Nucleus accumbens (tissue), 56 donors: Measurements from ENCODE around the gene ACTG2.
"Not testable (repeated sequence)": the region's sequence is repeated elsewhere in the genome, so short reads cannot be mapped to it uniquely, and the experiment has no call there.

ENCODE experiments used
- DNase-seq, 56 donors: peaks; one replicate each; lab custom pipeline; 2025; lab: John Stamatoyannopoulos, UW

The ACTG2 gene

GRCh38 chr2:73931531-73932500, 39.0 kb downstream of the ACTG2 start:
- peak in 18 of 56 donors; percentile 8 to 55 (median 31) for DNase-seq

DNA sequence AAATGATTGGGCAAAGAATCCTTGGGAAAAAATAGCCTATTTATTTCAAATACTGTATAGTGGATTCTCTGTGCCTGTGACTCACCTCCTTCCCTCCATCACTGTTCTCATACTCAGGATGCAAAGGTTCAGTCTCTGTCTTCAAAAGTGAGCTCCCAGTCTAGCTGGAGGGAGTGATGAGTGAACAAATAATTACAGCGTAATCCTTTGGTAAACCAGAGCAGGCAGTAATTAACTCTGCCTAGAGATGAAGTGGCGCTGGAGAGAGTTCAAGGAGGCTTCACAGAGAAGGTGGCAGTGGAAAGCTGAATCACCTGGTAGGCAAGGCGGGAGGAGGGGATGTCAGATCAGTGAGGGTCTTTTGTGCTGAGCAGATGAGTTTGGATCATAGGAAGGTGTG, 40.4 kb downstream of the ACTG2 start:
- DNase-seq, result peak in 9 of 56 donors; percentile 8 to 51 (median 19)

GRCh38 chr2:73935641-73936040, 42.8 kb downstream of the ACTG2 start:
- DNase-seq, result no peak

- DNase-seq, result no peak
Measured at GRCh38 chr2:73937103-73937885, 44.5 kb downstream of the ACTG2 start.

DNA sequence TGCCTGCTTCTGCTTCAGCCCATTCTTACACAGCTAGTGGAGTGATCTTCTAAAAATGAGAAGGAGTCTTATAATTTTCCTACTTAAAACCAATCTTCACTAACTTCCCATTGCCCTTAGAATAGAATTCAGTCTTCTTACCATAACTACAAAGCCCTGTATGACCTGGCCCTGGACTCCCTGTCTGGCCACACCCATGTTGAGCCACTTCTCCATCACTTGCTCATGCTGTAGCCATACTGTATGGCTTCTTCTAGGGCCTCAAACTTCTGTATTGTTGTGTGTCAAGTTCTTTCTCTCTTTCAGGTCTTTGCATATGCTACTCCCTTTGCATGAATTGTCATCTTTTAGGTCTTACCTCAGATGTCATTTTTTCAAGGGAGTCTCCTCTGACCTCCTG, 45.1 kb downstream of the ACTG2 start:
- DNase-seq, result no peak

GRCh38 chr2:73938718-73939352, 46.0 kb downstream of the ACTG2 start:
- DNase-seq, result no peak

- peak in 2 of 56 donors; percentile 20 to 22 for DNase-seq
Measured at GRCh38 chr2:73939419-73939818, 46.6 kb downstream of the ACTG2 start.

- not testable (repeated sequence) for DNase-seq
Measured at GRCh38 chr2:73940066-73940465, 47.3 kb downstream of the ACTG2 start.

- no peak for DNase-seq
Measured at GRCh38 chr2:73942664-73943063, 49.9 kb downstream of the ACTG2 start.

GRCh38 chr2:73944714-73945113, 51.9 kb downstream of the ACTG2 start:
- no peak for DNase-seq

DNA sequence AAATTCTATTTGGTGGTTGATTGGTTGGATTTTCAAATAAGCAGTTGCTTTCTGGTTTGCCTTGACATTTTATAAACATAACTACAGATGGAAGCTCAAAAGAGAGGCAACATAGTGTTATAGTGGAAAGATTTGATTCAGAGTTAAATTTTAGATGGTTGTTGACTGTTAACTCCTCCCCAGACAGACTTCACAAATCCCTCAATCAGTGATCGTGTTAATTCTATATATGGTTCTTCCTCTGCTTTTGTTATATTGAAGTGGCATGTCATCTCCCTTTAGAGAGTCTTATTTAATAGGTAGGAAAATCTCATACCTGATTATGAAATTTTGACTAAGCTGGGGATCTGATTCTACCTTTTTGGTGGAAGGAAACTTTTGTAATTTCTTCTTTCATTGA, 53.4 kb downstream of the ACTG2 start:
- DNase-seq, result no peak

- DNase-seq, result no peak
Measured at GRCh38 chr2:73946666-73947065, 53.9 kb downstream of the ACTG2 start.

DNA sequence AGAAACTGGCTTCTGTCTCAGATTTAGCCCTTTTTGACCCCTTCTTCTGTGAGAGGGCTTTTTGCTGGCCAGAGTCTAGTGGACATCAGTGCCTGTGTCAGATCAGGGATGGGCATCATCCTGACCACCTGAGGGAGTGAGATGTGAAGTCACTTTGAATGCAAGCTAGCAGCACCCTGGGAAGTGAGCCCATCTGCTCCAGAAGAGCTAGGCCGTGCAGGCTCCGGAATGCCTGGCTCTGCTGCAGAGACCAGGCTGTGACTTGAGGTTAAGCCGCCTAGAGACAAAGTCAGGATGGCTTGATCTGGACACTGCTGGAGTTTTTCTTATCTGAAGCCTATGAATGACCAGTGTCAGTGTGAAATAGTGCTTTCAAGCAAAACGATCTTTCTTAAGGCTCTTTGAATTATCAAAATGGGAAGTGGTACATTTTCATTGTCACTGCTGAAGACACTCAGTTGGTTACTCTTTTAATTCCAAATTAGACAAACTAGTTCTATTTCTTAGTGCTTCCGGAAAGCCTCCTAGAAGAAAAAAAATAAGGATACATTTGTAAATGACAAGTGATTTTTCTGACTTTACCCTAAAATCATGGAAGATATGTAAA, 54.7 kb downstream of the ACTG2 start:
- DNase-seq, result no peak

DNA sequence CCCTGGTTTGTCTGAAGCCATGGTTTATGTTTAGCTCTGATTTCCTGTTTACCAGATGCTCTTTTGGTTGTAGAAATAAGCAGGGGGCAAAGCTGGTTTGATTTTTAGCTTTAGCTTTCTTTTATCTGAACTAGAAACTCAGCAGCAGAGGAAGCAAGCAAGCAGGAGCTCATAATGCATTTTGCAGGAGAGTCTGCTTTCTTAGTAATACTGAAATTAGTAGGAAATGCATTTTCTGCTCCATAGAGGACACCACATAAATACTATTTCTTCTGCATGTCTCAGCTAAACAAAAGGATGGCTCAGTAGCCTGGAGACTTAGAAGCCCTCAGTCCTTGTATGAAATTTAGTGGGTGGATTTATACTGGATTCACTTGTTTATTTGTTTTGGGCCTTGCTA, 57.0 kb downstream of the ACTG2 start:
- no peak for DNase-seq

DNA sequence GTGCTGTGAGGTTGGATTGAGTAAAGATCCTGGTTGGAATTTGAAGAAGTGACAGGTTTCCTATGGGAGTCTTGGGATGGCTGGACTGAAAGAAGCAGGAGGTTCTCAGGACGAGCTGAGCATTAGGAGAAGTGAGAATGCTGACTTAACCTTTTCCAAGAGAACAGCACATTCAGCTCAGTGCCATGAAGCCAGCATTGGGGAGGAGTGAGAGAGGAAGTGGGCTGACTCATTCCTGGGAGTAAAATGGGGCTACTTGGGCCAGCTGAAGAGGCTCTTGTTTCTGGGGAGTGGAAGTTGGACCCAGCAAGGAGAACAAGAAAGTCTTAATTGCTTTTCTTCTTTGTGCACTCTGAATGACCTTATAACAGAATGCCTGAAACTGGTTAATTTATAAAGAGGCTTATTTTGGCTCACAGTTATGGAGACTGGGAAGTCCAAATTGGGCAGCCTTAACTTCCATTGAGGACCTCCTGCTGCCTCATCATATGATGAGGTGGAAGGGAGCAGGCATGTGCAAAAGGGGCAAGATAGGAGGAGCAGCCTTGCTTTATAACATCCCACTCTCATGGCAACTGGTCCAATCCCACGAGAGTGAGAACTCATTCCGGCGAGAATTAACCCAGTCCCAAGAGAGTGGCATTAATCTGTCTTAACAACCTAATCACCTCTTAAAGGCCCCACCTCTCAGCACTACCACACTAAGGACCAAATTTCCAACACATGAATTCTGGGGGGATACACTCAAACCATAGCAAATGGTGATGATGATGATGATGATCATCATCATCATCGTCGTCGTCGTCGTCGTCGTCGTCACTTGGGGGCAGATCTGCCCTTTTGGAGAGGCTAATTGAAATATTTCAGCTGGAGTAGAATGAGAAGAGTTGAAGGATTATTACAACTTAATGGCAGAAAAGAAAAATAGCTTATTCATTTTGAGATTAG, 60.0 kb downstream of the ACTG2 start:
- DNase-seq, result peak in 17 of 56 donors; percentile 4 to 34 (median 14)

GRCh38 chr2:73956218-73956865, 63.5 kb downstream of the ACTG2 start:
- no peak for DNase-seq

DNA sequence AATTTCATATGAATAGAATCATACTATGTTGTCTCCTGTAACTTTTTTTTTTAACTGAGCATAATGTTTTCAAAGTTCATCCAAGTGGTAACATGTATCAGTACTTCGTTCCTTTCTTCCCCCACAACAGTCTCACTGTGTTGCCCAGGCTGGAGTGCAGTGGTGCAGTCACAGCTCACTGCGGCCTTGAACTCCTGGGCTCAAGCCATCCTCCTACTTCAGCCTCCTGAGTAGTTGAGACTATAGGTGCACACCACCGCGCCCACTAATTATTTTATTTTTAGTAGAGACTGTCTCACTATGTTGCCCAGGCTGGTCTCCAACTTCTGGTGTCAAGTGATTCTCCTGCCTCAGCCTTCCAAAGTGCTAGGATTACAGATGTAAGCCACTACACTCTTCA, 68.5 kb downstream of the ACTG2 start:
- no peak for DNase-seq

DNA sequence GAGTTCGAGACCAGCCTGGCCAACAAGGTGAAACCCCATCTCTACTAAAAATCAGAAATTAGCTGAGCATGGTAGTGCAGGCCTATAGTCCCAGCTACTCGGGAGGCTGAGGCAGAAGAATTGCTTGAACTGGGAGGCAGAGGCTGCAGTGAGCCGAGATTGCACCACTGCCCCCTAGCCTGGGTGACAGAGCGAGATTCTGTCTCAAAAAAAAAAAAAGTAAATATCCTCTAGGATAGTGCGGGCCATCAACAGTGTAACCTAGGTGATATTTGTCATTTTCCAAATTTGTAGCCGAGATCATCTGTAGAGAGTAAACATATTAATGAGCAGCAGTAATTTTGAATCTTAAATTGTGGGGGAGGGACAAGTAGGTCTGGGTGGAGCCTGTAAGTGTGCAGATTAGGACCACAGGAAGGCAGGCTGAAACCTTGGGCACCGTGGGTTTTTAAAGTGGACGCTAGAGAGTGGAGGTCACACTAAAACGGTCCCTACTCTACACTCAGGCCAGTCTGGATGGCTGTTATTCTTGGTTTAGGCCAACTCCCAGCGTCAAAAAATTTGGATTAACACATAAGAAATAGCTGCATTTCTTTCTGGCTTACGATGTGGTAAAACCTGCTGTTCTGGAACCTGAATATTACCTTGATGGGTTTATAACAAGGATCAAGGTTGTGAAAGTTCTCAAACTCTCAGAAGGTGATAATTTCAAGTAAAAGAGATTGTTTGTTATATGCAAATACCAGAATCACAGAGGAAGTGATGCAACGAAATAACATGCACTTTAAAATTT, 69.2 kb downstream of the ACTG2 start:
- DNase-seq, result no peak
